Central memory CD8-positive, alpha-beta T cell (primary cell): ENCODE measurements around the gene SASH1.

Source experiments
- ATAC-seq: fragments of 150-1000 bp; cut with Tn5 transposase; replicated peaks from 2 replicates; pipeline ENCODE4 v1.10.0; 2022; ENCODE audit warnings: mild to moderate bottlenecking, moderate FRiP score, moderate number of reproducible peaks; ENCODE audit not compliant: poor library complexity, severe bottlenecking; ENCODE audit errors: extremely low read depth
- DNase-seq, 2 donors: peaks; one replicate each; pipeline ENCODE4 v3.0.0; 2021; ENCODE audit warnings: low spot score in 2 of 2
- H3K27ac Mint-ChIP-seq: one replicate; pipeline ENCODE4 v1.8.0; 2022; ENCODE audit warnings: low read depth, mild to moderate bottlenecking, moderate library complexity, mixed read lengths
- H3K27me3 Mint-ChIP-seq: one replicate; pipeline ENCODE4 v1.8.0; 2022; ENCODE audit warnings: mixed read lengths
- H3K36me3 Mint-ChIP-seq: one replicate; pipeline ENCODE4 v1.8.0; 2022; ENCODE audit warnings: mild to moderate bottlenecking, moderate library complexity, mixed read lengths; ENCODE audit not compliant: insufficient read depth
- H3K4me1 Mint-ChIP-seq: one replicate; pipeline ENCODE4 v1.8.0; 2022; ENCODE audit warnings: mixed read lengths
- H3K4me3 Mint-ChIP-seq: one replicate; pipeline ENCODE4 v1.8.0; 2022; ENCODE audit warnings: mild to moderate bottlenecking, moderate library complexity, mixed read lengths
- H3K9me3 Mint-ChIP-seq: one replicate; pipeline ENCODE4 v1.8.0; 2022; ENCODE audit warnings: mixed read lengths

Gene SASH1

DNA sequence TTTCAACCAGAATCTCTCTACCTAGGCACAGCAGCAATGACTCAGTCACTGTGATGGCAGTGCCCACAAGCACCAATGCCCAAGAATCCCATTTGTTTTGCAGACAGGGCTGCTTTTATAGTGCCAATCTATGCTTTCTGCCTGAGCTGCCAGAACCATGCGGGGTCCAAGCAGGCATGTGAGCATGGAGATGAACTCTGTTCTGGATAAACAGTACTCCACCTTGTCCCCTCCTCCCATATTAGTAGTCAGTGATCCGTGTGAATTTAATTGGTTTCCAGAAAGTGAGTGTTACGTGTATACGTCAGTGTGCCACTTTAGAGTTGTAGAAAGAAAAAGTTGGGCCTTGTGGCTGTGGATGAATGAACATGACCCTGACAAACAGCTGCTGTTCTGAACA, 79.4 kb downstream of the SASH1 start:
- Mint-ChIP-seq H3K4me1 (no peaks in the 10 kb centered on the region), H3K27ac (no peak overlapping the region), H3K27me3 (peaks cover 50% of the 10 kb centered on the region), H3K9me3 (no peaks in the 10 kb centered on the region), H3K36me3 (no peaks in the 10 kb centered on the region), H3K4me3 (no peak overlapping the region)
- no peak for DNase-seq
- ATAC-seq, result no peak

DNA sequence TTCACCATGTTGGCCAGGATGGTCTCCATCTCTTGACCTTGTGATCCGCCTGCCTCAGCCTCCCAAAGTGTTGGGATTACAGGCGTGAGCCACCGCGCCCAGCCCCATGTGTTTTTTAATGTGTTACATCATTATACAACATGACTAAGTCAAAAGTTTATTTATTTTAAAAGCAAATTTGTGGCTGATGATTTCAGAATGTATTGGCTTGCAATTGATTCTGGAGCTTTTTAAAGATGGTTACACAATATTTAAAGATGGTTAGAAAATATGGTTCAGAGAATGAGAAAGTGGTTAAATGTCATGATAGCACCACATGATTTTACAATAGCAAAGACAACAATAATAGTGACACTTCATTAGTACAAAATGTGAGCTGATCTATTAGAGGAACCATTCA, 80.5 kb downstream of the SASH1 start:
- H3K4me3 Mint-ChIP-seq, result no peak overlapping the region
- no peaks in the 10 kb centered on the region for H3K9me3 Mint-ChIP-seq
- no peaks in the 10 kb centered on the region for H3K36me3 Mint-ChIP-seq
- DNase-seq, result no peak
- no peak overlapping the region for H3K27ac Mint-ChIP-seq
- no peak for ATAC-seq
- peaks cover 39% of the 10 kb centered on the region for H3K27me3 Mint-ChIP-seq
- H3K4me1 Mint-ChIP-seq, result no peaks in the 10 kb centered on the region

DNA sequence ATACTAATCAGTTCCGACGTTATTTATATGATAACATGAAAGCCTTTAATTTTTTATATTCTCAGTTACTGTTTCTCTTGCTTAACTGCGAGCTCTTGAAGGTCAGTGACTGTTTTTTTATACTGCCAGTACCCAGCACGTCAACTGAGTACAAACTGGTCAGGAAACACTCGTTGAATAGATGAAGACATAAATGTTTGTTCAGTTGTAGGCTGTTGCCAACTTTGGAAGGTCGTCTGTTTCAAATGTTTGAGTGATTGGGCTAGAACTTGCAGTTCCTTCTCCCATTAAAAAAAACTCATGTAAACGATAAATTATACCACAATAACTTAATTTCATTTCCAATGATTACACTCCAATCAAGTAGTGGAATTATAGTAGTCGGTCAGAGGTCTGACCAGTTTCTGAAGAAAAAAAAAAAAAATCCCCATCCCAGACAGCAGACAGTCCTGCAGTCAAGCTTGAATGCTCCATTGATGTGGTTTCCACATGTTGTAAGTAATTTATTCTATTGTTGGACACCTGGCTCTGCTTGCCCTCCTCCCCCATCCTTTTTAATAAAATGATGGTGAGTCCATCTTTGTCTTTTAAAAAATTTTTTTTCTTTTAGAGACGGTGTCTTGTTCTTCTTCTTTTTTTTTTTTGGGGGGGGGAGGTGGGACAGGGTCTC, 81.1 kb downstream of the SASH1 start:
- Mint-ChIP-seq H3K4me3 (no peak overlapping the region), H3K9me3 (no peaks in the 10 kb centered on the region), H3K4me1 (no peaks in the 10 kb centered on the region), H3K27ac (no peak overlapping the region), H3K36me3 (no peaks in the 10 kb centered on the region), H3K27me3 (peaks cover 33% of the 10 kb centered on the region)
- no peak for ATAC-seq
- no peak for DNase-seq

DNA sequence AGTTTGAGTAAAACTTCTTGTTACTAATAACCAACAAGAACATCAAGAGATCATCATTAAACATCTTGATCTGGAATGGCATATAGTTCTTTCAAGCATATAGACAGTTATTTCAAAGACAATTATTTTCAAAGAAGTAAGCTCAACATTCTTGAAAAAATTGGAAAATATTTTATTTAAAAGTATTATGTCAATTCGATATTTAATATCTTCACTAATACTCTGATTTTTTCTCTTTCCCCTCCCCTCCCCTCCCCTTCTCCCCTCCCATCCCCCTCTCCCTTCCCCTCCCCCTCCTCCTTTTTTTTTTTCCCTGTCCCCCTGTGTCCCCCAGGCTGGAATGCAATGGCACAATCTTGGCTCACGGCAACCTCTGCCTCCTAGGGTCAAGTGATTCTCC, 82.8 kb downstream of the SASH1 start:
- peaks cover 21% of the 10 kb centered on the region for H3K27me3 Mint-ChIP-seq
- DNase-seq (no peak), ATAC-seq (no peak)
- no peaks in the 10 kb centered on the region for H3K9me3 Mint-ChIP-seq
- no peak overlapping the region for H3K27ac Mint-ChIP-seq
- H3K4me1 Mint-ChIP-seq, result no peaks in the 10 kb centered on the region
- no peak overlapping the region for H3K4me3 Mint-ChIP-seq
- no peaks in the 10 kb centered on the region for H3K36me3 Mint-ChIP-seq

- no peaks in the 10 kb centered on the region for H3K36me3 Mint-ChIP-seq
- no peak overlapping the region for H3K27ac Mint-ChIP-seq
- no peaks in the 10 kb centered on the region for H3K4me1 Mint-ChIP-seq
- H3K9me3 Mint-ChIP-seq, result no peaks in the 10 kb centered on the region
- no peak for DNase-seq
- H3K4me3 Mint-ChIP-seq, result no peak overlapping the region
- peaks cover 21% of the 10 kb centered on the region for H3K27me3 Mint-ChIP-seq
- ATAC-seq, result no peak
Observed at GRCh38 chr6:148426317-148426977, 83.8 kb downstream of the SASH1 start.

DNA sequence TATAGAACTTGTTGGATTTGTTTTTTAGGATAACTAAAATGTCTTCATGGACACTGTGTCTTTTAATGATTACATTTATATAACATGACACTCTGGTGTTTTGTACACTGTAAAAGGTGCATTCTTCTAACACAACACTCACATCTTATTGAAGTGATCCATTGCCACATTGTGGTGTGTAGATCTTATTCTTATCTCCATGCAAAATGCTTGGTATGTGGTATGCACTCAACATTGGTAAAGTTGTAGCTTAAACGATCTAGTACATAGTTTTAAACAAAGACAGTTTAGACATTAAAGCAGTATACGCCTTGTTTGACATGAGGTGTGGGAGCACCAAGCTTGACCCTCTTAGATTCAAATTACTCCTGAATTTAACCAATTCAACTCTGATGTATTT, 84.7 kb downstream of the SASH1 start:
- H3K9me3 Mint-ChIP-seq, result no peaks in the 10 kb centered on the region
- H3K27me3 Mint-ChIP-seq, result peaks cover 21% of the 10 kb centered on the region
- no peaks in the 10 kb centered on the region for H3K4me1 Mint-ChIP-seq
- ATAC-seq (no peak), DNase-seq (no peak)
- no peaks in the 10 kb centered on the region for H3K36me3 Mint-ChIP-seq
- no peak overlapping the region for H3K4me3 Mint-ChIP-seq
- no peak overlapping the region for H3K27ac Mint-ChIP-seq

- Mint-ChIP-seq H3K4me3 (no peak overlapping the region), H3K27ac (no peak overlapping the region), H3K9me3 (no peaks in the 10 kb centered on the region), H3K36me3 (no peaks in the 10 kb centered on the region), H3K27me3 (peaks cover 18% of the 10 kb centered on the region), H3K4me1 (no peaks in the 10 kb centered on the region)
- DNase-seq (no peak), ATAC-seq (no peak)
Observed at GRCh38 chr6:148429423-148429822, 86.8 kb downstream of the SASH1 start.

GRCh38 chr6:148430897-148431296, 88.3 kb downstream of the SASH1 start:
- DNase-seq, result no peak
- H3K36me3 Mint-ChIP-seq, result no peaks in the 10 kb centered on the region
- H3K4me3 Mint-ChIP-seq, result no peak overlapping the region
- no peak overlapping the region for H3K27ac Mint-ChIP-seq
- H3K4me1 Mint-ChIP-seq, result no peaks in the 10 kb centered on the region
- H3K27me3 Mint-ChIP-seq, result peaks cover 20% of the 10 kb centered on the region
- ATAC-seq, result no peak
- no peaks in the 10 kb centered on the region for H3K9me3 Mint-ChIP-seq

- H3K4me1 Mint-ChIP-seq, result no peaks in the 10 kb centered on the region
- DNase-seq (no peak), ATAC-seq (no peak)
- H3K27me3 Mint-ChIP-seq, result peaks cover 17% of the 10 kb centered on the region
- H3K36me3 Mint-ChIP-seq, result no peaks in the 10 kb centered on the region
- H3K27ac Mint-ChIP-seq, result no peak overlapping the region
- H3K4me3 Mint-ChIP-seq, result no peak overlapping the region
- H3K9me3 Mint-ChIP-seq, result no peaks in the 10 kb centered on the region
Observed at GRCh38 chr6:148431413-148431812, 88.8 kb downstream of the SASH1 start.

- H3K4me3 Mint-ChIP-seq, result no peak overlapping the region
- ATAC-seq (no peak), DNase-seq (no peak)
- no peaks in the 10 kb centered on the region for H3K9me3 Mint-ChIP-seq
- H3K4me1 Mint-ChIP-seq, result no peaks in the 10 kb centered on the region
- no peak overlapping the region for H3K27ac Mint-ChIP-seq
- H3K36me3 Mint-ChIP-seq, result no peaks in the 10 kb centered on the region
- H3K27me3 Mint-ChIP-seq, result peaks cover 17% of the 10 kb centered on the region
Observed at GRCh38 chr6:148431840-148432239, 89.2 kb downstream of the SASH1 start.

- Mint-ChIP-seq H3K36me3 (no peaks in the 10 kb centered on the region), H3K27ac (no peak overlapping the region), H3K4me1 (no peaks in the 10 kb centered on the region), H3K27me3 (peaks cover 23% of the 10 kb centered on the region), H3K4me3 (no peak overlapping the region), H3K9me3 (no peaks in the 10 kb centered on the region)
- ATAC-seq, result no peak
- DNase-seq, result no peak
Observed at GRCh38 chr6:148432462-148433195, 90.0 kb downstream of the SASH1 start.

DNA sequence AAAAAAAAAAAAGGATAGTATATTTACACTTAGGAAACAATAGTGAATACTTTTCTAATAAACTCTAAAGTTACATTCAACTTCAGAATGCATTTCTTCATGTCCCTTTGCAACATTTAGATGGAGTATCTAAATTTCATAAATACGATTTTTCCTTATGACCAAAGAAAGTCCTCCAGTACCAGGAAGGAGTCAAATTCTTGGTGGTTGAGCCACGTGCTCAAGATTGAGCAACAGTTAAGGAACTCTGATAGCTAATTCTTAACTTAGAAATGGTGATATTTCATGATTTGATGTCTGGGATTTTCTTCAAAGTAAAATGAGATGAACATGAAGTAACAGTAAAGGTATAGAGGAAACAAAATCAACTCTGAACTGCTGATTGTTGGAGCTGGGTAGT, 92.7 kb downstream of the SASH1 start:
- DNase-seq, result no peak
- Mint-ChIP-seq H3K36me3 (no peaks in the 10 kb centered on the region), H3K9me3 (no peaks in the 10 kb centered on the region), H3K4me1 (no peaks in the 10 kb centered on the region), H3K4me3 (no peak overlapping the region), H3K27me3 (peaks cover 41% of the 10 kb centered on the region), H3K27ac (no peak overlapping the region)
- ATAC-seq, result no peak

- H3K4me1 Mint-ChIP-seq, result no peaks in the 10 kb centered on the region
- no peak overlapping the region for H3K4me3 Mint-ChIP-seq
- peaks cover 52% of the 10 kb centered on the region for H3K27me3 Mint-ChIP-seq
- ATAC-seq, result no peak
- DNase-seq, result no peak
- H3K27ac Mint-ChIP-seq, result no peak overlapping the region
- no peaks in the 10 kb centered on the region for H3K9me3 Mint-ChIP-seq
- H3K36me3 Mint-ChIP-seq, result no peaks in the 10 kb centered on the region
Observed at GRCh38 chr6:148436466-148436865, 93.8 kb downstream of the SASH1 start.
